Gastrocnemius medialis (tissue), 4 donors: Measurements from ENCODE around the gene REX1BD.
A peak's percentile ranks its signal among the peaks of the same experiment; 100 is the strongest.

ENCODE experiments used
- POLR2A ChIP-seq, 2 donors: fragments of 450-650 bp; IDR thresholded peaks; one replicate each; pipeline ENCODE4 v1.6.1; 2017; ENCODE audit warnings: antibody characterized with exemption in 2 of 2, mild to moderate bottlenecking in 2 of 2, moderate library complexity in 2 of 2
- TF ChIP-seq, protein P1 (sequence below), 5 experiments: fragments of 450-650 bp in 3 of 5; fragments of 200-600 bp in 2 of 5; sonication (generic) in 2 of 5; IDR thresholded peaks in 4 of 5; conservative IDR thresholded peaks in 1 of 5; 1 replicate in 4 of 5; 2 replicates in 1 of 5; pipeline ENCODE4 v1.5.1; 2016 to 2019; ENCODE audit warnings: antibody characterized with exemption in 5 of 5, mild to moderate bottlenecking in 3 of 5, moderate library complexity in 3 of 5

DNA sequence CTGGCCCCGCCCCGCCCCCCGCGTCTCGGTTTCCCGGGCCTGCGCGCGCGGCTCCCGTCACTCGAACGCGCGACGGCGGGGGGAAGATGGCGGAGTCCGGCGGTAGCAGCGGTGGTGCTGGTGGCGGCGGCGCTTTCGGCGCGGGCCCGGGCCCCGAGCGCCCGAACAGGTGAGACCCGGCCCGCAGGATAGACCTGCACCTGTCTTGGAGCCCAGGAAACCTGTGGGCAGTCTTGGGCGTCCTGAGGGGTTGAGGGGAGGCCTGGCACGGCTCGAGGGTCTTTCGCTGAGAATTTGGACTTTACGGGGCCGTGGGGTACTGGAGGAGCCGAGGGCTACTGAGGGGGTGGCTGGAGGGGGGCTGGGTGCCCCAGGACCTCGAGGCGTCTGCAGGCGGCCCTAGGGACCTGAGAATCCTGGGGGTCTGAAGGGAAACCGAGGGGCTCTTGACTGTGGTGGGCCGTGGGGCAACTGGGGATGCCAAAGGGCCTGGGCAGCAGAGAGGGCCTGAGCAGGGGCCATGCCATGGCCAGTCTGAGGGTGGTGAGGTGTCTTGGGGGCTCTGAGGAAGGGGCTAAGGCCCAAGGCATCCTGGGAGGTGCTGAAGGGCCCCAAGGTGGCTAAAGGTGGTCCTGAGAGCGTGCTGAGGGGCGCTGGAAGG lies 48.5 kb downstream of the REX1BD start, which contains the start of gene KLHL26:
- TF ChIP-seq, protein P1, sequence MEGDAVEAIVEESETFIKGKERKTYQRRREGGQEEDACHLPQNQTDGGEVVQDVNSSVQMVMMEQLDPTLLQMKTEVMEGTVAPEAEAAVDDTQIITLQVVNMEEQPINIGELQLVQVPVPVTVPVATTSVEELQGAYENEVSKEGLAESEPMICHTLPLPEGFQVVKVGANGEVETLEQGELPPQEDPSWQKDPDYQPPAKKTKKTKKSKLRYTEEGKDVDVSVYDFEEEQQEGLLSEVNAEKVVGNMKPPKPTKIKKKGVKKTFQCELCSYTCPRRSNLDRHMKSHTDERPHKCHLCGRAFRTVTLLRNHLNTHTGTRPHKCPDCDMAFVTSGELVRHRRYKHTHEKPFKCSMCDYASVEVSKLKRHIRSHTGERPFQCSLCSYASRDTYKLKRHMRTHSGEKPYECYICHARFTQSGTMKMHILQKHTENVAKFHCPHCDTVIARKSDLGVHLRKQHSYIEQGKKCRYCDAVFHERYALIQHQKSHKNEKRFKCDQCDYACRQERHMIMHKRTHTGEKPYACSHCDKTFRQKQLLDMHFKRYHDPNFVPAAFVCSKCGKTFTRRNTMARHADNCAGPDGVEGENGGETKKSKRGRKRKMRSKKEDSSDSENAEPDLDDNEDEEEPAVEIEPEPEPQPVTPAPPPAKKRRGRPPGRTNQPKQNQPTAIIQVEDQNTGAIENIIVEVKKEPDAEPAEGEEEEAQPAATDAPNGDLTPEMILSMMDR (IDR thresholded peaks at IDR 0.05 in 4 of 5, conservative IDR thresholded peaks at IDR 0.05 in 1 of 5), result no peak
- peak; percentile 83 to 90 for TF ChIP-seq POLR2A (IDR thresholded peaks at IDR 0.05)
